C4-2B (cell line): ENCODE measurements around the gene STAG1.

Experiments used
- ZFX ChIP-seq: fragments of 450-650 bp; IDR thresholded peaks from 2 replicates; pipeline ENCODE4 v1.6.1; 2017
- TF ChIP-seq, protein P1 (sequence below): fragments of 450-650 bp; conservative IDR thresholded peaks from 2 replicates; pipeline ENCODE4 v1.5.1; 2017; ENCODE audit warnings: mild to moderate bottlenecking

DNA sequence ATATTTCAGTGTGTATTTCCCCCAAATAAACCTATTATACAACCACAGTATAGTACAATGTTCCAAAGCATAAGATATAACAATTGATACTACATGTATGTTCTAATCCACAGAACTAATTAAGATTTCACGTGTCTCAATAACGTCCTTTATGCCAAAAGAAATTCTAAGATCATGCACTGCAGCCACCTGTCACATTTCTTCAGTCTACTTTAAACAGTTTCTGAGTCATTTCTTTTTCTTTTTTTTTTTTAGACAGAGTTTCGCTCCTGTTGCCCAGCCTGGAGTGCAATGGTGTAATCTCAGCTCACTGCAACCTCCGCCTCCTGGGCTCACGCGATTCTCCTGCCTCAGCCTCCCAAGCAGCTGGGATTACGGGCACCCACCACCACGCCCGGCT, 190.2 kb downstream of the STAG1 start:
- TF ChIP-seq, protein P1, sequence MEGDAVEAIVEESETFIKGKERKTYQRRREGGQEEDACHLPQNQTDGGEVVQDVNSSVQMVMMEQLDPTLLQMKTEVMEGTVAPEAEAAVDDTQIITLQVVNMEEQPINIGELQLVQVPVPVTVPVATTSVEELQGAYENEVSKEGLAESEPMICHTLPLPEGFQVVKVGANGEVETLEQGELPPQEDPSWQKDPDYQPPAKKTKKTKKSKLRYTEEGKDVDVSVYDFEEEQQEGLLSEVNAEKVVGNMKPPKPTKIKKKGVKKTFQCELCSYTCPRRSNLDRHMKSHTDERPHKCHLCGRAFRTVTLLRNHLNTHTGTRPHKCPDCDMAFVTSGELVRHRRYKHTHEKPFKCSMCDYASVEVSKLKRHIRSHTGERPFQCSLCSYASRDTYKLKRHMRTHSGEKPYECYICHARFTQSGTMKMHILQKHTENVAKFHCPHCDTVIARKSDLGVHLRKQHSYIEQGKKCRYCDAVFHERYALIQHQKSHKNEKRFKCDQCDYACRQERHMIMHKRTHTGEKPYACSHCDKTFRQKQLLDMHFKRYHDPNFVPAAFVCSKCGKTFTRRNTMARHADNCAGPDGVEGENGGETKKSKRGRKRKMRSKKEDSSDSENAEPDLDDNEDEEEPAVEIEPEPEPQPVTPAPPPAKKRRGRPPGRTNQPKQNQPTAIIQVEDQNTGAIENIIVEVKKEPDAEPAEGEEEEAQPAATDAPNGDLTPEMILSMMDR = no peak
- TF ChIP-seq ZFX = no peak
